Neural cell (in vitro differentiated cells): ENCODE data around the gene MOCS1. TPM values are rescaled to one million over a fixed set of nuclear protein-coding genes. Genes with fewer than 3 reads are reported as not detected.

ENCODE experiments used
- H2AFZ ChIP-seq: fragments of 200-600, 300-800 bp; sonication (generic), shearing (Covaris generic); 2 replicates; pipeline ENCODE4 v1.6.0; 2014; ENCODE audit warnings: low read depth, mild to moderate bottlenecking, antibody characterized with exemption, low read length, moderate library complexity
- H3F3A ChIP-seq: fragments of 200-600 bp; shearing (Covaris generic); 2 replicates; pipeline ENCODE4 v1.6.1; 2016; ENCODE audit warnings: mild to moderate bottlenecking, moderate library complexity, mixed read lengths, antibody characterized with exemption, low read length; ENCODE audit not compliant: insufficient read depth, poor library complexity, severe bottlenecking
- H3K27ac ChIP-seq: fragments of 200-600, 300-800 bp; sonication (generic), shearing (Covaris generic); 2 replicates; pipeline ENCODE4 v1.5.1; 2014; ENCODE audit warnings: mild to moderate bottlenecking, low read length, moderate library complexity
- H3K27me3 ChIP-seq: fragments of 300-800, 200-600 bp; sonication (generic), shearing (Covaris generic); 2 replicates; pipeline ENCODE4 v1.6.0; 2014; ENCODE audit warnings: mild to moderate bottlenecking, low read depth, low read length, moderate library complexity; ENCODE audit not compliant: insufficient read depth
- H3K36me3 ChIP-seq: fragments of 300-800, 200-600 bp; sonication (generic), shearing (Covaris generic); 2 replicates; pipeline ENCODE4 v1.5.1; 2014; ENCODE audit warnings: mild to moderate bottlenecking, antibody characterized with exemption, low read length, moderate library complexity; ENCODE audit not compliant: insufficient read depth
- H3K4me2 ChIP-seq: fragments of 300-800, 200-600 bp; sonication (generic), shearing (Covaris generic); 2 replicates; pipeline ENCODE4 v1.6.0; 2014; ENCODE audit warnings: mild to moderate bottlenecking, low read length
- H3K4me3 ChIP-seq: fragments of 300-800, 200-600 bp; sonication (generic), shearing (Covaris generic); 2 replicates; pipeline ENCODE4 v1.5.1; 2014; ENCODE audit warnings: mild to moderate bottlenecking, low read length, moderate library complexity
- H3K79me2 ChIP-seq: fragments of 200-600 bp; shearing (Covaris generic); replicated peaks from 2 replicates; pipeline ENCODE4 v1.6.0; 2014; ENCODE audit warnings: mild to moderate bottlenecking, low read length, moderate library complexity; ENCODE audit not compliant: insufficient read depth
- H3K9ac ChIP-seq: fragments of 300-800, 200-600 bp; sonication (generic), shearing (Covaris generic); 2 replicates; pipeline ENCODE4 v1.6.1; 2016; ENCODE audit warnings: mild to moderate bottlenecking, low read length, mixed read lengths
- H3K9me2 ChIP-seq: fragments of 200-600 bp; shearing (Covaris generic); 2 replicates; pipeline ENCODE4 v1.6.1; 2016; ENCODE audit warnings: mild to moderate bottlenecking, low read length, mixed read lengths; ENCODE audit not compliant: insufficient read depth
- H3K9me3 ChIP-seq: fragments of 200-600, 300-800 bp; sonication (generic), shearing (Covaris generic); 2 replicates; pipeline ENCODE4 v1.6.1; 2016; ENCODE audit warnings: mild to moderate bottlenecking, mixed run types, low read length, moderate library complexity, mixed read lengths
- H4K20me1 ChIP-seq: fragments of 200-600 bp; shearing (Covaris generic); 2 replicates; pipeline ENCODE4 v1.6.1; 2016; ENCODE audit warnings: mild to moderate bottlenecking, mixed run types; ENCODE audit not compliant: insufficient read depth
- EP300 ChIP-seq: fragments of 450-650 bp; conservative IDR thresholded peaks from 2 replicates; pipeline ENCODE4 v1.6.1; 2014; ENCODE audit warnings: antibody characterized with exemption, mild to moderate bottlenecking, moderate library complexity; ENCODE audit not compliant: poor library complexity, severe bottlenecking
- EZH2 ChIP-seq: fragments of 200-600, 300-800 bp; shearing (Covaris generic), sonication (generic); IDR thresholded peaks from 2 replicates; pipeline ENCODE4 v1.6.1; 2014; ENCODE audit warnings: antibody characterized with exemption, low read length, borderline replicate concordance, mild to moderate bottlenecking; ENCODE audit not compliant: insufficient read depth, poor library complexity, severe bottlenecking
- MXI1 ChIP-seq: fragments of 450-650 bp; conservative IDR thresholded peaks from 2 replicates; pipeline ENCODE4 v1.6.1; 2014; ENCODE audit warnings: antibody characterized with exemption, mild to moderate bottlenecking; ENCODE audit not compliant: poor library complexity, severe bottlenecking
- POLR2AphosphoS5 ChIP-seq: IDR thresholded peaks from 2 replicates; pipeline ENCODE4 v1.6.1; 2012
- RAD21 ChIP-seq: fragments of 450-650 bp; conservative IDR thresholded peaks from 2 replicates; pipeline ENCODE4 v1.6.1; 2014; ENCODE audit warnings: antibody characterized with exemption, mild to moderate bottlenecking, moderate library complexity
- SMC3 ChIP-seq: fragments of 450-650 bp; conservative IDR thresholded peaks from 2 replicates; pipeline ENCODE4 v1.6.1; 2014; ENCODE audit warnings: antibody characterized with exemption, mild to moderate bottlenecking, moderate library complexity; ENCODE audit not compliant: poor library complexity
- TAF1 ChIP-seq: IDR thresholded peaks from 2 replicates; pipeline ENCODE4 v1.6.1; 2012; ENCODE audit warnings: low read depth
- polyA plus RNA-seq: library from polyadenylated mRNA; depleted of rRNA; stranded (reverse); fragments of >200 nt; gene quantifications from 2 replicates; pipeline ENCODE4 v1.2.3, GENCODE V29; 2014
- TF ChIP-seq, protein P1 (sequence below): fragments of 450-650 bp; IDR thresholded peaks from 2 replicates; pipeline ENCODE4 v1.5.1; 2014; ENCODE audit warnings: antibody characterized with exemption, mild to moderate bottlenecking, moderate library complexity; ENCODE audit not compliant: poor library complexity, severe bottlenecking
- TF ChIP-seq, protein P2 (sequence below): IDR thresholded peaks from 2 replicates; pipeline ENCODE4 v1.6.1; 2012; ENCODE audit warnings: borderline replicate concordance

Gene MOCS1
- polyA plus RNA-seq, 1 donor from 2014 or later: 4.6 TPM

DNA sequence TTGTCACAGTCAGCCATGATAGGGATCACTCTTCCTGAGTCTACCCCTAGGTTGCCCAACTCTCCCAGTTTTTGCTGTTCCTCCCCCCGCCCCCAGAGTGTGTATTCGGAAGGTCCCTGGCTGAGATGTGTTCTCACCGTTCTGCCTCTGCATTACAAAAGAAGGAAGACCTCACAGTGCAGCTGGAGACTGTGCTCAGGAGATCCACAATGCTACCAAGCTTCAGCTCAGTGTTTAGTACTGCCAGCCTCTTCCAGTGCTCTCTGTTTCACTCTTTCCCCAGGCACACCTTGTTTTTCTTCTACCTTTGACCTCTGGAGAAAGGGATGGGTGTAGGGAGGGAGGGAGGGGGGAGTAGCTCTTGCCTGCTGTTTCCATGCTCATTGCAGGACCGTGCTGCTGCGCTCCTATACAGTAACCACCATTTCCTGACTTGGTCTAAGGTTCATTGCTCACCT, 13.4 kb upstream of the MOCS1 start:
- Histone ChIP-seq H3K79me2 (no peaks in the 10 kb centered on the region), H3K9me2 (no peaks in the 10 kb centered on the region), H4K20me1 (no peaks in the 10 kb centered on the region), H3K27ac (no peak overlapping the region), H3K9me3 (no peaks in the 10 kb centered on the region), H3F3A (no peaks in the 10 kb centered on the region), H3K4me3 (no peak overlapping the region), H3K9ac (no peak overlapping the region), H3K4me2 (no peak overlapping the region), H3K27me3 (no peaks in the 10 kb centered on the region), H3K36me3 (no peaks in the 10 kb centered on the region), H2AFZ (no peak overlapping the region)
- no peak for TF ChIP-seq RAD21
- no peak for TF ChIP-seq SMC3
- no peak for TF ChIP-seq EZH2
- TF ChIP-seq TAF1: no peak
- TF ChIP-seq POLR2AphosphoS5: no peak
- no peak for TF ChIP-seq EP300
- no peak for TF ChIP-seq MXI1
- TF ChIP-seq, protein P1, sequence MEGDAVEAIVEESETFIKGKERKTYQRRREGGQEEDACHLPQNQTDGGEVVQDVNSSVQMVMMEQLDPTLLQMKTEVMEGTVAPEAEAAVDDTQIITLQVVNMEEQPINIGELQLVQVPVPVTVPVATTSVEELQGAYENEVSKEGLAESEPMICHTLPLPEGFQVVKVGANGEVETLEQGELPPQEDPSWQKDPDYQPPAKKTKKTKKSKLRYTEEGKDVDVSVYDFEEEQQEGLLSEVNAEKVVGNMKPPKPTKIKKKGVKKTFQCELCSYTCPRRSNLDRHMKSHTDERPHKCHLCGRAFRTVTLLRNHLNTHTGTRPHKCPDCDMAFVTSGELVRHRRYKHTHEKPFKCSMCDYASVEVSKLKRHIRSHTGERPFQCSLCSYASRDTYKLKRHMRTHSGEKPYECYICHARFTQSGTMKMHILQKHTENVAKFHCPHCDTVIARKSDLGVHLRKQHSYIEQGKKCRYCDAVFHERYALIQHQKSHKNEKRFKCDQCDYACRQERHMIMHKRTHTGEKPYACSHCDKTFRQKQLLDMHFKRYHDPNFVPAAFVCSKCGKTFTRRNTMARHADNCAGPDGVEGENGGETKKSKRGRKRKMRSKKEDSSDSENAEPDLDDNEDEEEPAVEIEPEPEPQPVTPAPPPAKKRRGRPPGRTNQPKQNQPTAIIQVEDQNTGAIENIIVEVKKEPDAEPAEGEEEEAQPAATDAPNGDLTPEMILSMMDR: no peak
- TF ChIP-seq, protein P2, sequence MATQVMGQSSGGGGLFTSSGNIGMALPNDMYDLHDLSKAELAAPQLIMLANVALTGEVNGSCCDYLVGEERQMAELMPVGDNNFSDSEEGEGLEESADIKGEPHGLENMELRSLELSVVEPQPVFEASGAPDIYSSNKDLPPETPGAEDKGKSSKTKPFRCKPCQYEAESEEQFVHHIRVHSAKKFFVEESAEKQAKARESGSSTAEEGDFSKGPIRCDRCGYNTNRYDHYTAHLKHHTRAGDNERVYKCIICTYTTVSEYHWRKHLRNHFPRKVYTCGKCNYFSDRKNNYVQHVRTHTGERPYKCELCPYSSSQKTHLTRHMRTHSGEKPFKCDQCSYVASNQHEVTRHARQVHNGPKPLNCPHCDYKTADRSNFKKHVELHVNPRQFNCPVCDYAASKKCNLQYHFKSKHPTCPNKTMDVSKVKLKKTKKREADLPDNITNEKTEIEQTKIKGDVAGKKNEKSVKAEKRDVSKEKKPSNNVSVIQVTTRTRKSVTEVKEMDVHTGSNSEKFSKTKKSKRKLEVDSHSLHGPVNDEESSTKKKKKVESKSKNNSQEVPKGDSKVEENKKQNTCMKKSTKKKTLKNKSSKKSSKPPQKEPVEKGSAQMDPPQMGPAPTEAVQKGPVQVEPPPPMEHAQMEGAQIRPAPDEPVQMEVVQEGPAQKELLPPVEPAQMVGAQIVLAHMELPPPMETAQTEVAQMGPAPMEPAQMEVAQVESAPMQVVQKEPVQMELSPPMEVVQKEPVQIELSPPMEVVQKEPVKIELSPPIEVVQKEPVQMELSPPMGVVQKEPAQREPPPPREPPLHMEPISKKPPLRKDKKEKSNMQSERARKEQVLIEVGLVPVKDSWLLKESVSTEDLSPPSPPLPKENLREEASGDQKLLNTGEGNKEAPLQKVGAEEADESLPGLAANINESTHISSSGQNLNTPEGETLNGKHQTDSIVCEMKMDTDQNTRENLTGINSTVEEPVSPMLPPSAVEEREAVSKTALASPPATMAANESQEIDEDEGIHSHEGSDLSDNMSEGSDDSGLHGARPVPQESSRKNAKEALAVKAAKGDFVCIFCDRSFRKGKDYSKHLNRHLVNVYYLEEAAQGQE: no peak

DNA sequence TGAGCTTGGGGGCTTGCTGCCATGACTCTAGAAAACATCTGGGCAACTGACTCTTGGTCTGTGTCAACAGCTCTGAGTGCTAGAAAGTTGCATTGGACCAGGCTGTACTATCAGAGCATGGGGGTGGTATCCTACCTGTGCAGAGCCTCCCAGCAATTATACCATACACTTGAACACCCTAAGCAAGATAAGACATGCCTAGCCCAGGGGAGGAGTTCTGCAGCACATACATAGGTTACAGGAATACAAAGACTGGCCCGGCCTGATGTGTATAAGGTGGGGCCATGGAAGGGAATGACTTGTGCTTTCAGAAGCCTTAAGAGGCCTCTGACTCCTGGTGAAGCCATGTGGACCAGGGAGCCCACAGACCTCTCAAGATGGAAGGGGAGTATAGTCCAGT, 11.4 kb upstream of the MOCS1 start:
- TF ChIP-seq POLR2AphosphoS5 (no peak), MXI1 (no peak), EZH2 (no peak), RAD21 (no peak), TAF1 (no peak), EP300 (no peak), SMC3 (no peak)
- TF ChIP-seq, protein P2: no peak
- TF ChIP-seq, protein P1: no peak
- Histone ChIP-seq H3K36me3 (no peaks in the 10 kb centered on the region), H3K9ac (no peak overlapping the region), H3K27me3 (no peaks in the 10 kb centered on the region), H3K27ac (no peak overlapping the region), H2AFZ (no peak overlapping the region), H4K20me1 (no peaks in the 10 kb centered on the region), H3F3A (no peaks in the 10 kb centered on the region), H3K4me2 (no peak overlapping the region), H3K4me3 (no peak overlapping the region), H3K79me2 (no peaks in the 10 kb centered on the region), H3K9me3 (no peaks in the 10 kb centered on the region), H3K9me2 (no peaks in the 10 kb centered on the region)
